Endothelial cell of umbilical vein (primary cell): Measurements from ENCODE around the gene GEMIN4. TPM values are rescaled to one million over a fixed set of nuclear protein-coding genes. Genes with fewer than 3 reads are reported as not detected.

ENCODE experiments used
- BruUV-seq: library from RNA; stranded (reverse); fragments of 400-500 nt; replicated peaks from 2 replicates; lab custom pipeline; 2021; lab: Mats Ljungman, UMichigan
- CTCF ChIA-PET: fragments of 300-600, 350-600 bp; sonication (Branson Sonifier 250); formaldehyde crosslinking; loops from one replicate; lab custom pipeline; 2021; ENCODE audit warnings: antibody characterized with exemption, inconsistent platforms; lab: Charles Lee
- POLR2A ChIA-PET: fragments of 300-600, 350-600 bp; sonication (Branson Sonifier 250); formaldehyde crosslinking; loops from one replicate; lab custom pipeline; 2021; ENCODE audit warnings: antibody characterized with exemption, inconsistent platforms; lab: Charles Lee
- DNase-seq: peaks from one replicate; pipeline ENCODE4 v3.0.0-alpha.2; 2011; ENCODE audit warnings: low read depth, low spot score
- FAIRE-seq: peaks from 2 replicates; lab custom pipeline; 2011; peaks lifted over from hg19 to GRCh38; lab: Jason Lieb, UNC
- H2AFZ ChIP-seq: 2 replicates; pipeline ENCODE4 v1.6.0; 2012; ENCODE audit warnings: low read depth, low read length, control low read depth, inconsistent platforms
- H3K27ac ChIP-seq: 2 replicates; pipeline ENCODE4 v1.5.1; 2011; ENCODE audit warnings: low read depth, mild to moderate bottlenecking, control low read depth, low read length, moderate library complexity; ENCODE audit not compliant: insufficient read depth
- H3K27me3 ChIP-seq, 2 experiments: 2 replicates each; pipeline versions ENCODE4 v1.6.0 to v1.6.1; 2011; ENCODE audit warnings: low read length in 2 of 2, mixed read lengths in 1 of 2; ENCODE audit not compliant: control insufficient read depth in 2 of 2, insufficient read depth in 2 of 2
- H3K36me3 ChIP-seq, 2 experiments: 2 replicates in 1 of 2; 3 replicates in 1 of 2; pipeline ENCODE4 v1.5.1; 2011; ENCODE audit warnings: low read length in 2 of 2, mild to moderate bottlenecking in 1 of 2, moderate library complexity in 1 of 2; ENCODE audit not compliant: control insufficient read depth in 2 of 2, insufficient read depth in 2 of 2; ENCODE audit errors: extremely low read depth in 1 of 2
- H3K4me1 ChIP-seq: 3 replicates; pipeline ENCODE4 v1.5.1; 2011; ENCODE audit warnings: mild to moderate bottlenecking, low read length; ENCODE audit not compliant: control insufficient read depth, insufficient read depth; ENCODE audit errors: extremely low read depth
- H3K4me2 ChIP-seq: 2 replicates; pipeline ENCODE4 v1.6.1; 2011; ENCODE audit warnings: low read length, control low read depth, mixed read lengths; ENCODE audit not compliant: insufficient read depth
- H3K4me3 ChIP-seq, 3 experiments: fragments of 200-600 bp in 1 of 3; sonication (generic), shearing (Covaris generic) in 1 of 3; replicated peaks in 1 of 3; 2 replicates each; pipeline ENCODE4 v1.5.1; 2011 to 2016; ENCODE audit warnings: control low read depth in 3 of 3, low read length in 3 of 3, mild to moderate bottlenecking in 2 of 3, inconsistent platforms in 1 of 3, low read depth in 1 of 3, moderate library complexity in 1 of 3; ENCODE audit not compliant: insufficient read depth in 1 of 3
- H3K79me2 ChIP-seq: 2 replicates; pipeline ENCODE4 v1.6.0; 2012; ENCODE audit warnings: low read length, inconsistent platforms; ENCODE audit not compliant: control insufficient read depth, insufficient read depth
- H3K9ac ChIP-seq: replicated peaks from 2 replicates; pipeline ENCODE3; 2011; ENCODE audit warnings: low read length, control low read depth; ENCODE audit not compliant: insufficient read depth; ENCODE audit errors: extremely low read depth
- H3K9me1 ChIP-seq: replicated peaks from 3 replicates; pipeline ENCODE4 v1.6.0; 2011; ENCODE audit warnings: mild to moderate bottlenecking, low read length; ENCODE audit not compliant: control insufficient read depth, insufficient read depth; ENCODE audit errors: extremely low read depth
- H3K9me3 ChIP-seq: replicated peaks from 2 replicates; pipeline ENCODE4 v1.5.1; 2012; ENCODE audit warnings: low read length, inconsistent platforms; ENCODE audit not compliant: control insufficient read depth, insufficient read depth
- H4K20me1 ChIP-seq: replicated peaks from 2 replicates; pipeline ENCODE3; 2011; ENCODE audit warnings: mild to moderate bottlenecking, low read length; ENCODE audit not compliant: control insufficient read depth, insufficient read depth; ENCODE audit errors: extremely low read depth
- EZH2 ChIP-seq: IDR thresholded peaks from 2 replicates; pipeline ENCODE4 v1.6.1; 2012; ENCODE audit warnings: borderline replicate concordance, low read depth, mild to moderate bottlenecking, moderate library complexity, low read length, inconsistent platforms; ENCODE audit not compliant: severe bottlenecking
- FOS ChIP-seq: IDR thresholded peaks from 2 replicates; pipeline ENCODE4 v1.6.1; 2011; ENCODE audit warnings: mild to moderate bottlenecking, low read length, moderate library complexity, borderline replicate concordance; ENCODE audit not compliant: insufficient read depth
- GATA2 ChIP-seq: IDR thresholded peaks from 2 replicates; pipeline ENCODE4 v1.7.0; 2011; ENCODE audit warnings: low read depth, mild to moderate bottlenecking, moderate library complexity, mixed read lengths, low read length; ENCODE audit not compliant: insufficient read length, insufficient read depth
- JUN ChIP-seq: IDR thresholded peaks from 2 replicates; pipeline ENCODE4 v1.6.1; 2011; ENCODE audit warnings: borderline replicate concordance, low read depth; ENCODE audit not compliant: insufficient read length, insufficient read depth
- MYC ChIP-seq: IDR thresholded peaks from one replicate; pipeline ENCODE4 v1.6.1; 2011; ENCODE audit warnings: mild to moderate bottlenecking, low read depth, low read length
- POLR2A ChIP-seq: IDR thresholded peaks from 2 replicates; pipeline ENCODE4 v1.6.1; 2012; ENCODE audit warnings: low read depth, mild to moderate bottlenecking, control low read depth, low read length
- POLR2AphosphoS5 ChIP-seq: IDR thresholded peaks from 2 replicates; pipeline ENCODE4 v1.6.1; 2012; ENCODE audit warnings: low read depth, mild to moderate bottlenecking, control low read depth, low read length, moderate library complexity; ENCODE audit not compliant: insufficient read depth
- dilution Hi-C: fragments of 300-500 bp; cut with MboI; formaldehyde crosslinking; loops from one replicate; pipeline ENCODE4 v1.15.0; 2019; ENCODE audit warnings: low sequenced_read_pairs; ENCODE audit not compliant: extremely low pct_ligation_motif_present
- intact Hi-C: fragments of 100-400 bp; cut with micrococcal nuclease; formaldehyde crosslinking; loops from one replicate; pipeline ENCODE4 v1.10.0; 2022
- polyA plus RNA-seq, 4 experiments: library from polyadenylated mRNA; depleted of rRNA in 3 of 4; stranded (reverse) in 3 of 4; unstranded in 1 of 4; fragments of >200 nt; gene quantifications; 2 replicates each; pipeline versions ENCODE4 v1.2.1 to v1.2.3, GENCODE V29; 2011 to 2012; ENCODE audit warnings: missing spikeins in 1 of 4
- total RNA-seq: library from RNA; stranded (reverse); gene quantifications from 2 replicates; pipeline ENCODE4 v1.2.3, GENCODE V29; 2021
- TF ChIP-seq, protein P1 (sequence below), 2 donors: IDR thresholded peaks; 1 replicate in 1 of 2; 2 replicates in 1 of 2; pipeline ENCODE4 v1.5.1; 2011; ENCODE audit warnings: low read length in 2 of 2, mild to moderate bottlenecking in 2 of 2, moderate library complexity in 2 of 2, control low read depth in 1 of 2, inconsistent platforms in 1 of 2, low read depth in 1 of 2; ENCODE audit not compliant: insufficient read depth in 1 of 2; ENCODE audit errors: extremely low read depth in 1 of 2
- TF ChIP-seq, protein P2 (sequence below): IDR thresholded peaks from 2 replicates; pipeline ENCODE4 v1.6.1; 2011; ENCODE audit not compliant: insufficient read depth, insufficient read length

The GEMIN4 gene
- total and polyA plus RNA-seq, 2 donors (not counting 3 experiments of a cell fraction or from before 2014, with no cell fraction given), result 23.5 to 29.9 TPM

DNA sequence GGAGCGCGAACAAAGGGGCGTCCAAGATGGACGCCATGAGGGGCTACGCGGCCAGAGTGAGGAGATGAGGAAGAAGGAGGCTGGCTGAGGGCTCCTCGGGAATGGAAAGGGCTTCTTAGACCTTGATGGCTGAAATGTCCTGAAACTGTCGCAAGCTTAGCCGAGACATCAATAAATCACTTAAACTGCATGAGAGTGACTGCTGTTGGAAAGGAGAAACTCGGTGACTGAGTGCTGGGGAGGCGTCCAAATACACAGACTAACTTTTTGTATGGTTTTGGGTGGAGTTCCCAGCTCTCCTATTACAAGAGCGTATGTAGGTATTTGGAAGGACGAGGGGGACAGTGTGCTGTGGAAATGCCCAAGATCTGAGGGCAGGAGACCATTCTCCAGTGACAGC, 1.4 kb upstream of the GEMIN4 start:
- dilution Hi-C loops (no loop called here), intact Hi-C loops (no loop called here)
- no peak overlapping the region for H3K27ac ChIP-seq
- H2AFZ ChIP-seq, result no peak overlapping the region
- peaks cover 0 to 5% of the 10 kb centered on the region in 2 experiments for H3K36me3 ChIP-seq
- DNase-seq, result no peak
- POLR2A ChIA-PET, result no interaction called here
- H3K9me1 ChIP-seq, result no peaks in the 10 kb centered on the region
- no peaks in the 10 kb centered on the region for H3K27me3 ChIP-seq
- peaks cover 30% of the 10 kb centered on the region for H3K79me2 ChIP-seq
- CTCF ChIA-PET, result interaction anchor here (1.1 to 3.2 kb wide), 3 partner anchors 53 to 341 kb away, joined by 3 to 18 read pairs (median 9); no protein-coding TSS in a partner anchor
- no peak for FAIRE-seq
- no peak overlapping the region for H3K9ac ChIP-seq
- H3K4me1 ChIP-seq, result peaks cover 18% of the 10 kb centered on the region
- TF ChIP-seq, protein P1, sequence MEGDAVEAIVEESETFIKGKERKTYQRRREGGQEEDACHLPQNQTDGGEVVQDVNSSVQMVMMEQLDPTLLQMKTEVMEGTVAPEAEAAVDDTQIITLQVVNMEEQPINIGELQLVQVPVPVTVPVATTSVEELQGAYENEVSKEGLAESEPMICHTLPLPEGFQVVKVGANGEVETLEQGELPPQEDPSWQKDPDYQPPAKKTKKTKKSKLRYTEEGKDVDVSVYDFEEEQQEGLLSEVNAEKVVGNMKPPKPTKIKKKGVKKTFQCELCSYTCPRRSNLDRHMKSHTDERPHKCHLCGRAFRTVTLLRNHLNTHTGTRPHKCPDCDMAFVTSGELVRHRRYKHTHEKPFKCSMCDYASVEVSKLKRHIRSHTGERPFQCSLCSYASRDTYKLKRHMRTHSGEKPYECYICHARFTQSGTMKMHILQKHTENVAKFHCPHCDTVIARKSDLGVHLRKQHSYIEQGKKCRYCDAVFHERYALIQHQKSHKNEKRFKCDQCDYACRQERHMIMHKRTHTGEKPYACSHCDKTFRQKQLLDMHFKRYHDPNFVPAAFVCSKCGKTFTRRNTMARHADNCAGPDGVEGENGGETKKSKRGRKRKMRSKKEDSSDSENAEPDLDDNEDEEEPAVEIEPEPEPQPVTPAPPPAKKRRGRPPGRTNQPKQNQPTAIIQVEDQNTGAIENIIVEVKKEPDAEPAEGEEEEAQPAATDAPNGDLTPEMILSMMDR (IDR thresholded peaks at IDR 0.05; ENCODE audit: extremely low read depth in 1 of 2, insufficient read depth in 1 of 2, low read depth in 1 of 2, low read length in 2 of 2), result no peak
- TF ChIP-seq EZH2 (no peak), FOS (no peak), POLR2AphosphoS5 (no peak), MYC (no peak), GATA2 (no peak), POLR2A (no peak), JUN (no peak)
- TF ChIP-seq, protein P2, sequence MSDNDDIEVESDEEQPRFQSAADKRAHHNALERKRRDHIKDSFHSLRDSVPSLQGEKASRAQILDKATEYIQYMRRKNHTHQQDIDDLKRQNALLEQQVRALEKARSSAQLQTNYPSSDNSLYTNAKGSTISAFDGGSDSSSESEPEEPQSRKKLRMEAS, result no peak
- no peaks in the 10 kb centered on the region for H4K20me1 ChIP-seq
- no peaks in the 10 kb centered on the region for H3K9me3 ChIP-seq
- H3K4me3 ChIP-seq, result no peak overlapping the region
- no TSS peak for BruUV-seq
- H3K4me2 ChIP-seq, result no peak overlapping the region
